PC-3 (cell line): ENCODE results near the gene STXBP1.

Experiments used
- EZH2 ChIP-seq: fragments of 300-600 bp; sonication (generic); IDR thresholded peaks from one replicate; pipeline ENCODE4 v1.6.1; 2017; ENCODE audit warnings: antibody characterized with exemption, mild to moderate bottlenecking, low read length; ENCODE audit not compliant: unreplicated experiment
- EZH2phosphoT487 ChIP-seq: fragments of 300-600 bp; sonication (generic); IDR thresholded peaks from 2 replicates; pipeline ENCODE4 v1.6.1; 2018; ENCODE audit warnings: mild to moderate bottlenecking, antibody characterized with exemption, low read length, borderline replicate concordance
- TF ChIP-seq, protein P1 (sequence below): fragments of 300-600 bp; sonication (generic); conservative IDR thresholded peaks from 2 replicates; pipeline ENCODE4 v1.5.1; 2017; ENCODE audit warnings: antibody characterized with exemption, low read depth, mild to moderate bottlenecking, low read length

DNA sequence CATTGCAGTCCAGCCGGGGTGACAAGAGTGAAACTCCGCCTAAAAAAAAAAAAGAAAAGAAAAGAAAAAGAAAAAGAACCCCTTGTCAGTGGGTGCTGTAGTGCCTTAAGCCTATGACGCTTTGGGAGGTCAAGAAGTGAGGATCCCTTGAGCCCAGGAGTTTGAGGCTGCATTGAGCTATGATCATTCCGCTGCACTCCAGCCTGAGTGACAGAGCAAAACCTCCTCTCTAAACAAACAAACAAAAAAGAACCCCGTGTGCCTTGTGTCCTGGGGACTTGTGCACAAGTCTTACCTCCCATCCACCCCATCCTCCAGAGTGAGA lies 33.5 kb upstream of the STXBP1 start:
- TF ChIP-seq EZH2 (no peak), EZH2phosphoT487 (no peak)
- TF ChIP-seq, protein P1, sequence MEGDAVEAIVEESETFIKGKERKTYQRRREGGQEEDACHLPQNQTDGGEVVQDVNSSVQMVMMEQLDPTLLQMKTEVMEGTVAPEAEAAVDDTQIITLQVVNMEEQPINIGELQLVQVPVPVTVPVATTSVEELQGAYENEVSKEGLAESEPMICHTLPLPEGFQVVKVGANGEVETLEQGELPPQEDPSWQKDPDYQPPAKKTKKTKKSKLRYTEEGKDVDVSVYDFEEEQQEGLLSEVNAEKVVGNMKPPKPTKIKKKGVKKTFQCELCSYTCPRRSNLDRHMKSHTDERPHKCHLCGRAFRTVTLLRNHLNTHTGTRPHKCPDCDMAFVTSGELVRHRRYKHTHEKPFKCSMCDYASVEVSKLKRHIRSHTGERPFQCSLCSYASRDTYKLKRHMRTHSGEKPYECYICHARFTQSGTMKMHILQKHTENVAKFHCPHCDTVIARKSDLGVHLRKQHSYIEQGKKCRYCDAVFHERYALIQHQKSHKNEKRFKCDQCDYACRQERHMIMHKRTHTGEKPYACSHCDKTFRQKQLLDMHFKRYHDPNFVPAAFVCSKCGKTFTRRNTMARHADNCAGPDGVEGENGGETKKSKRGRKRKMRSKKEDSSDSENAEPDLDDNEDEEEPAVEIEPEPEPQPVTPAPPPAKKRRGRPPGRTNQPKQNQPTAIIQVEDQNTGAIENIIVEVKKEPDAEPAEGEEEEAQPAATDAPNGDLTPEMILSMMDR: no peak
